Measurements from ENCODE around the gene TRPM2. TPM values are rescaled to one million over a fixed set of nuclear protein-coding genes. Genes with fewer than 3 reads are reported as not detected.

Gene TRPM2
- total RNA-seq, 1 donor, result 0.36 TPM

GRCh38 chr21:44464351-44464750, 110.9 kb downstream of the TRPM2 start:
- Histone ChIP-seq H3K4me3 (ENCODE audit: insufficient read depth, low read length) (no peak overlapping the region), H3K27me3 (ENCODE audit: insufficient read depth, low read length) (no peaks in the 10 kb centered on the region), H4K20me1 (ENCODE audit: insufficient read depth, low read length) (no peaks in the 10 kb centered on the region), H3K36me3 (ENCODE audit: insufficient read depth, low read length) (no peaks in the 10 kb centered on the region), H3K4me1 (ENCODE audit: insufficient read depth, low read length) (no peaks in the 10 kb centered on the region), H3K9me3 (ENCODE audit: low read depth, low read length) (no peaks in the 10 kb centered on the region), H2AFZ (ENCODE audit: low read length) (no peak overlapping the region), H3K27ac (ENCODE audit: low read depth, low read length) (no peak overlapping the region), H3K4me2 (ENCODE audit: insufficient read depth, low read length) (no peak overlapping the region), H3K79me2 (ENCODE audit: insufficient read depth, low read length) (no peaks in the 10 kb centered on the region)
- peak; percentile 74 for DNase-seq (ENCODE audit: insufficient read length, low spot score, missing footprints)
- TF ChIP-seq, protein P1, sequence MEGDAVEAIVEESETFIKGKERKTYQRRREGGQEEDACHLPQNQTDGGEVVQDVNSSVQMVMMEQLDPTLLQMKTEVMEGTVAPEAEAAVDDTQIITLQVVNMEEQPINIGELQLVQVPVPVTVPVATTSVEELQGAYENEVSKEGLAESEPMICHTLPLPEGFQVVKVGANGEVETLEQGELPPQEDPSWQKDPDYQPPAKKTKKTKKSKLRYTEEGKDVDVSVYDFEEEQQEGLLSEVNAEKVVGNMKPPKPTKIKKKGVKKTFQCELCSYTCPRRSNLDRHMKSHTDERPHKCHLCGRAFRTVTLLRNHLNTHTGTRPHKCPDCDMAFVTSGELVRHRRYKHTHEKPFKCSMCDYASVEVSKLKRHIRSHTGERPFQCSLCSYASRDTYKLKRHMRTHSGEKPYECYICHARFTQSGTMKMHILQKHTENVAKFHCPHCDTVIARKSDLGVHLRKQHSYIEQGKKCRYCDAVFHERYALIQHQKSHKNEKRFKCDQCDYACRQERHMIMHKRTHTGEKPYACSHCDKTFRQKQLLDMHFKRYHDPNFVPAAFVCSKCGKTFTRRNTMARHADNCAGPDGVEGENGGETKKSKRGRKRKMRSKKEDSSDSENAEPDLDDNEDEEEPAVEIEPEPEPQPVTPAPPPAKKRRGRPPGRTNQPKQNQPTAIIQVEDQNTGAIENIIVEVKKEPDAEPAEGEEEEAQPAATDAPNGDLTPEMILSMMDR (IDR thresholded peaks at IDR 0.05; ENCODE audit: extremely low read depth, low read depth, low read length), result no peak

DNA sequence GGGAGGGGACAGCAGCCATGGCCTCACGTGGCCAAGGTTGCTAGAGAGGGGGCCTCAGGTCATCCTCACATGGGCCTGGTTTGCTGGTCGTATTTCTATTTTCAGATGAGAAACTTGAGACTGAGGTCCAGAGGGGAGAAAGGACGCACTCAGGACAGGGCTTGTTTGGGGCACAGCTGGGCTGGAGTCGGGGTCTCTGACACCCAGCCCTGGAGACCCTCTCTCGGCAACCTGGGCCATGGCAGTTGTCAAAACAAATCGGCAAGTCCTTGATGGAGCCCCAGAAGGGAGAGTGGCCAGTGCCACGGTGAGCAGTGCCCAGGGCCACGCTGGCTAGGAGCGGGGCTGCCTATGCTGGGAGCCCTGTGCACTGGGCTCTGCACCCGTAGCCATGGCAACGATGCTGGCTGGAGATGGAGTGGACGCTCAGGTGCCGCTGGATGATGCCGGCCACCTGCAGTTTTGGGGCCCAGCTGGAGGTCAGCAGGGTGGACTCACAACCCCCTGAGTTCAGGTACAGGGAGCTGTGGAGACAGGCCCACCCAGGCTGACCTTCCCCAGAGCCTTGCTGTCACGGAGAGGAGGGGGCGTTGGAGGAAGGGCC, 113.0 kb downstream of the TRPM2 start:
- H4K20me1 ChIP-seq (ENCODE audit: insufficient read depth, low read length), result no peaks in the 10 kb centered on the region
- H3K27me3 ChIP-seq (ENCODE audit: insufficient read depth, low read length), result no peaks in the 10 kb centered on the region
- no peak overlapping the region for H3K4me2 ChIP-seq (ENCODE audit: insufficient read depth, low read length)
- H3K4me3 ChIP-seq (ENCODE audit: insufficient read depth, low read length), result no peak overlapping the region
- no peaks in the 10 kb centered on the region for H3K4me1 ChIP-seq (ENCODE audit: insufficient read depth, low read length)
- H3K79me2 ChIP-seq (ENCODE audit: insufficient read depth, low read length), result no peaks in the 10 kb centered on the region
- DNase-seq (ENCODE audit: insufficient read length, low spot score, missing footprints), result peak; percentile 56
- H2AFZ ChIP-seq (ENCODE audit: low read length), result no peak overlapping the region
- H3K9me3 ChIP-seq (ENCODE audit: low read depth, low read length), result no peaks in the 10 kb centered on the region
- no peaks in the 10 kb centered on the region for H3K36me3 ChIP-seq (ENCODE audit: insufficient read depth, low read length)
- TF ChIP-seq, protein P1 (IDR thresholded peaks at IDR 0.05; ENCODE audit: extremely low read depth, low read depth, low read length), result no peak
- no peak overlapping the region for H3K27ac ChIP-seq (ENCODE audit: low read depth, low read length)

GRCh38 chr21:44466996-44467858, 113.8 kb downstream of the TRPM2 start:
- H3K4me1 ChIP-seq (ENCODE audit: insufficient read depth, low read length), result no peaks in the 10 kb centered on the region
- peak; percentile 53 for DNase-seq (ENCODE audit: insufficient read length, low spot score, missing footprints)
- TF ChIP-seq, protein P1 (IDR thresholded peaks at IDR 0.05; ENCODE audit: extremely low read depth, low read depth, low read length), result no peak

DNA sequence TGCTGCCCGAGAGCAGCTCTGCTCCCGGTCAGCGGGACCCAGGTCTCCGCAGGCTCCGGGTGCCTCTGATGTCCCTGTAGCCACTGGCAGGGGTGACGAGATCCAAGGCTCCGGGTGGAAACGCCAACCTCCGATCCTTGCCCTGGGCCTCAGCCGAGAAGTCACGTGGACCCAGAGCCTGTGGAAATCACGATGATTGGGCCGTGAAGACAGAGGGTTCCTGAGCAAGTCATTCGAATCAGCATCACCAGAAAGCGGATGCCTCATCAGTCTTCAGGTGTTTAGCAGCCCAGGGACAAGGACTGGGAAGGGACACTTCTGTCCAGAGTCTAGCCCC, 114.4 kb downstream of the TRPM2 start:
- TF ChIP-seq, protein P1 (IDR thresholded peaks at IDR 0.05; ENCODE audit: extremely low read depth, low read depth, low read length), result no peak
- Histone ChIP-seq H3K4me2 (ENCODE audit: insufficient read depth, low read length) (no peak overlapping the region), H3K9me3 (ENCODE audit: low read depth, low read length) (no peaks in the 10 kb centered on the region), H2AFZ (ENCODE audit: low read length) (no peak overlapping the region), H3K79me2 (ENCODE audit: insufficient read depth, low read length) (no peaks in the 10 kb centered on the region), H3K4me1 (ENCODE audit: insufficient read depth, low read length) (no peaks in the 10 kb centered on the region), H3K4me3 (ENCODE audit: insufficient read depth, low read length) (no peak overlapping the region), H3K36me3 (ENCODE audit: insufficient read depth, low read length) (no peaks in the 10 kb centered on the region), H4K20me1 (ENCODE audit: insufficient read depth, low read length) (no peaks in the 10 kb centered on the region), H3K27ac (ENCODE audit: low read depth, low read length) (no peak overlapping the region), H3K27me3 (ENCODE audit: insufficient read depth, low read length) (no peaks in the 10 kb centered on the region)
- peak; percentile 35 for DNase-seq (ENCODE audit: insufficient read length, low spot score, missing footprints)

More at GRCh38 chr21:44466996-44467858, 113.8 kb downstream of the TRPM2 start:
- H3K27me3 ChIP-seq (ENCODE audit: insufficient read depth, low read length), result no peaks in the 10 kb centered on the region
- H3K79me2 ChIP-seq (ENCODE audit: insufficient read depth, low read length), result no peaks in the 10 kb centered on the region
- H3K27ac ChIP-seq (ENCODE audit: low read depth, low read length), result no peak overlapping the region
- no peaks in the 10 kb centered on the region for H4K20me1 ChIP-seq (ENCODE audit: insufficient read depth, low read length)
- H2AFZ ChIP-seq (ENCODE audit: low read length), result no peak overlapping the region
- H3K4me3 ChIP-seq (ENCODE audit: insufficient read depth, low read length), result no peak overlapping the region
- no peaks in the 10 kb centered on the region for H3K36me3 ChIP-seq (ENCODE audit: insufficient read depth, low read length)
- no peak overlapping the region for H3K4me2 ChIP-seq (ENCODE audit: insufficient read depth, low read length)
- no peaks in the 10 kb centered on the region for H3K9me3 ChIP-seq (ENCODE audit: low read depth, low read length)

Measured in osteoblast (primary cell).